Subcutaneous adipose tissue (tissue), 4 donors: ENCODE results near the gene LAMC3. TPM values are rescaled to one million over a fixed set of nuclear protein-coding genes. Genes with fewer than 3 reads are reported as not detected.

ENCODE experiments used
- total RNA-seq, 4 donors: library from RNA; depleted of rRNA; stranded (reverse); fragments of >200 nt; gene quantifications; one replicate each; pipeline ENCODE4 v1.1.0, GENCODE V29; 2016
- TF ChIP-seq, protein P1 (sequence below): fragments of 450-650 bp; IDR thresholded peaks from one replicate; pipeline ENCODE4 v1.5.1; 2016; ENCODE audit warnings: low read depth, mild to moderate bottlenecking, control low read depth, antibody characterized with exemption, moderate library complexity

The LAMC3 gene
- total RNA-seq, 4 donors from 2014 or later, result 1.3 to 2.9 (median 1.9) TPM

DNA sequence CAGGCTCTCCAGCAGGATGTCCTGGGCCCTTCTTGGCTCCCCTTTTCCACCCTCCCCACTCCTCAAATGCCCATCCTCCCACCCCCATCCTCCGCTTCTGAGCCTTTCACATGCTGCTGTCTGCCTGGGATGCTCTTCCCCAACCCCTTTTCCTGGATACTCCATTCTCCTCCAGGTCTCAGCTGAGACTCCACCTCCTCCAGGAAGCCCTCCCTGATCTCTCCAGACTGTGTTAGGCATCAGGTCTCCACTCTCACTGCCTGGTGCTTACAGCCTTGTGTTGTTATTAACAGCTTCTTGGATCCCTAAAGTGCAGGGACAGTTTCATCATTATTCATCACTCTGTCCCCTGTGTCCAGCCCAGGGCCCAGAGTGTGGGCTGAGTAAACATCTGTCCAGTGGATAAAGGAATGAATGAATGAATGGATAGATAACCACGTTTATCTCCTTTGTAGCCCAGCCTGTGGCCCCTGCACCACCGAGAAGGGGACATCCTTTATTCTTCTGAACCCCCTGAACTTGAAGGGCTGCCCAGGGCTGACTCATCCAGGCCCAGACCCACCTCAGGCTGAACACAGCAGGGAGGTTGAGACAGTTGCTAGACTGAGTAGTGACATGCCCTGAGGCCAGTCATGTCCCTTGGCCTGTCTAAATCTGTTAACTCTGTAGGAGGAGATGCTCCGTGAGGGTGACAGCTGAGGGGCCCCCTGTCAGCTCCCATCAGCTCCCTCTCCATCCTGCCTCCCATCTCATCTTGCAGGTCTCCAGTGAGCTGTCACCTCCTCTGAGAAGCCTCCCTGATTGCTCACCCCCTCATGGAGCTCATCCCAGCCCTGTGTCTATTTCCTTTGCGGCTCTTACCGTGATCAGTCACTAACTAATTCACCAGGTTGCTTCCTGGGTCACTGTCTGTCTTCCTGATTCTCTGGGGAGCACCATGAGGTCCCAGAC lies 14.6 kb upstream of the LAMC3 start:
- TF ChIP-seq, protein P1, sequence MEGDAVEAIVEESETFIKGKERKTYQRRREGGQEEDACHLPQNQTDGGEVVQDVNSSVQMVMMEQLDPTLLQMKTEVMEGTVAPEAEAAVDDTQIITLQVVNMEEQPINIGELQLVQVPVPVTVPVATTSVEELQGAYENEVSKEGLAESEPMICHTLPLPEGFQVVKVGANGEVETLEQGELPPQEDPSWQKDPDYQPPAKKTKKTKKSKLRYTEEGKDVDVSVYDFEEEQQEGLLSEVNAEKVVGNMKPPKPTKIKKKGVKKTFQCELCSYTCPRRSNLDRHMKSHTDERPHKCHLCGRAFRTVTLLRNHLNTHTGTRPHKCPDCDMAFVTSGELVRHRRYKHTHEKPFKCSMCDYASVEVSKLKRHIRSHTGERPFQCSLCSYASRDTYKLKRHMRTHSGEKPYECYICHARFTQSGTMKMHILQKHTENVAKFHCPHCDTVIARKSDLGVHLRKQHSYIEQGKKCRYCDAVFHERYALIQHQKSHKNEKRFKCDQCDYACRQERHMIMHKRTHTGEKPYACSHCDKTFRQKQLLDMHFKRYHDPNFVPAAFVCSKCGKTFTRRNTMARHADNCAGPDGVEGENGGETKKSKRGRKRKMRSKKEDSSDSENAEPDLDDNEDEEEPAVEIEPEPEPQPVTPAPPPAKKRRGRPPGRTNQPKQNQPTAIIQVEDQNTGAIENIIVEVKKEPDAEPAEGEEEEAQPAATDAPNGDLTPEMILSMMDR, result no peak

DNA sequence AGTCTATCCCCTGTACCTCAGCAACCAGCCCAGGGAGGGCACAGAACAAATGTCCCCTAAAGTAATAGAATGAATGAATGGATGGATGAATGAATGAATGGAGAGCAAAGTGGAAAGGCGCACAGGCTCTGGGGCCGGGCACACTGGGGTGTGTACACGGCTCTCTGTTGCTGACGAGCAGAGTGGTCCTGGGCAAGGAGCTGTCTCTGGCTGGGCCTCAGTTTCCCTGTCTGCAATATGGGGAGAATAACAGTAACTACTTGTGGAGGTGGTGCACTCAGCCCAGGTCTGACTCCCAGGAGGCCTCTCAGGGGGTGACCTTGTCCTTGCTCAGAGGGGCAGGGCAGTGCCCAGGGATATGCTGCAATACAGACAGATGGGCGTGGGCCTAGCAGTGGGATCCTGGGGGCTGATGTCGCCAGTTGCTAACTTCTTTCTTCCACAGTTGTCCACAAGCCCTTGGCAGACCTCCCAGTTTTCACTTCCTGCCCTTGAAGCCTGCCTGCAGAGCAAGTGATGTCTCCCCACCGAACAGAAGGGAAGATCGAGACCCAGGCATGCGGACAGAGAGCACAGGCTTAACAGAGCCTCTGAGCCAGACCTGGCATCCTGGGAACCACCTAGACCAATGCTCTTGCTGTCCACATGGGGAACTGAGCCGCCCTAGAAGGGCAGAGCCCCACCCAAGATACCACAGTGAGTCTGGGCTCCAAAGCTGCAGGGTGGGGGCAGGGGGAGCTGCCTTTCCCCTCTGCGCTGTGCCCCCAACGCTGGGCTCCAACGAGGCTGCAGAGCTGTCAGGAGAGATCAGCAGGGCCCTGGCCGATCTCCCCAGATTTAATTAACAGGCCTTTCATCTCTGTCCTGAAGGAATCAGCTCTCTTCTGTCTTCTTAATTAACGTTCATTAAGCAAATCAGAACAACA lies 13.6 kb upstream of the LAMC3 start:
- TF ChIP-seq, protein P1, result no peak

DNA sequence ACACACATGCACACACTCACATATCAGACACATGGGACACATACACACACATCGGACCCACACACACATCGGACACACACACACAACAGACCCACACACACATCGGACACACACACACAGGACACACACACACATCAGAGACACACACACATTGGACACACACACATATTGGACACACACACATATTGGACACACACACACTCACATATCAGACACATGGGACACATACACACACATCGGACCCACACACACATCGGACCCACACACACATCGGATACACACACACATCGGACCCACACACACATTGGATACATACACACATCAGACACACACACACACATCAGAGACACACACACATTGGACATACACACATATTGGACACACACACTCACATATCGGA lies 12.8 kb upstream of the LAMC3 start:
- TF ChIP-seq, protein P1, result no peak

DNA sequence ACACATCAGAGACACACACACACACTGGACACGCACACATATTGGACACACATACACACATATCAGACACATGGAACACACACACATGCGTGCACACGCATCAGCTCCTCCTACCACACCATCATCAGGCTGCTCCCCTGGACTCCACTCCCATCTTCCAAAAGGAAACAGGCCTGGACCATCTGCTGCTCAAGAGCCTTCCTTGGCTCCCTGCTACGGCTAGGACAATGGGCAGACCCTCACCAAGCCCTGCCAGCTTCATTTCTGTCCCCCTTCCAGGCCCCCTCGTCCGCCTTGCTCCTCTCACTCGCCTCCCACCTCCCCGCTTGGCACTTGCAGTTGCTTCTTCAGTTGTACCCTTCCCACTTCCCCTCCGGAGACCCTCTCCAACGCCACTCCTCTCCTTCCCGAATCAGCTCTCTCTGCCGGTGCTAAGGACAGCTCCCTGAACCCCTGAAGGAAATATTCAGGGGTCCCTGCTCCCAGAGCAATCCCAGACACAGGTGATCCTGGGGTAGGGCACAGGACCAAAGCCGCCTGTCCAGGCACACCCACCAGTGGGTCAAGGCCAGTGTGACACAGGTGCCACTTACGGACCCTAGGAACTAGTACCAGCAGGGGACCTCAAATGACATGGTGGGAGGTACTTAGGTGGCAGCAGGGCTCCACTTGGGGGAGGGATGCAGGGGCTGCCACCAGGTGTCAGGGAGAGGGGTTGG lies 12.1 kb upstream of the LAMC3 start:
- TF ChIP-seq, protein P1, result no peak

DNA sequence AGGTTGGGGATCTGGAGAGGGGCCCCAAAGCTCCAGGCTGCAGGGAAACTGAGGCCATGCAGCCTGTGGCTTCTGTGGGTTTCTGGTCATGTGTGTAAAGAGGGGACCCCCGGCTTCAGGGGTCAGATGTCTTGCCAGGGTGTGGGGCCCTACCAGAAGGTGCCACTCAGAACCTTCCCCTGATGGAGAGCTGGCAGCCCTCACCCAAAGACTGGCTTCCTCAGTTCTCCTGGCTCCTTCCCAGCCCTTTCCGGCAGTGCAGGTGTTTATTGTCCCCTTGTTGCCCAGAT lies 11.6 kb upstream of the LAMC3 start:
- TF ChIP-seq, protein P1, result no peak

DNA sequence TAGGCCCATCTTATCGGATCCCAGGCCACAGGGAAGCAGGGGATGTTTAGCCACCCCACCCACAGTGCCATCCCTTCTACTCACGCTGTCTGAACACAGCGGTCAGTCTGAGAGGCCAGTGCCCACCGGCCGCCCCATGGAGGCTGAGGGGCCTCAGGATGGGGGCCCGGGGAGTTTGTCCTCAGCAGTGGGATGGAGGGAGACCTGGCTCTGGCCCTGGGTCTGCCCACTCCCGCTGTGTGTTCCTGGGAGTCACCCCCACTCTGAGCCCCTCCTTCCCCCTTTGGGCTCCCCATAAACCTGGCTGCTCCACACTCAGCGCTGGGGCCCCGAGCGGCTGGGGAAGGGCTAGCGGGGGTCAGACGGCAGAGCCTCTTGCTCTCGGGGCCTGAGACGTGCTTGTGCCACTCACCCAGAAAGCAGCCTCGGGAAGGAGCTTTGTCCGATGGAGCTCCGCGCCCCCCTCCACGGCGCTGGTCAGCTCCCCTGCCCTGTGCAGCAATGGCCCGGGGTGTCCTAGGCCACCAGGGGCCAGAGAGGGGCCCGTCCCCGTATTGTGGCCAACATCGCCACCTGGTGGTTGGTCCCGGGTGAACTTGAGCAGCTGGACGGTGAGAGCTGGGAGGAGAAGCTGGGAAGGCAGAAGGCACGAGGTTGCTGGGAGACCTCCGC lies 10.9 kb upstream of the LAMC3 start:
- TF ChIP-seq, protein P1, result no peak
